GM08714 (cell line): ENCODE results near the gene ENOSF1.

ENCODE experiments used
- H3K4me3 ChIP-seq: fragments of 200-500 bp; sonication (Bioruptor generic); 2 replicates; pipeline ENCODE4 v1.5.1; 2014; ENCODE audit warnings: mild to moderate bottlenecking, low read length, inconsistent platforms
- ZNF274 ChIP-seq: IDR thresholded peaks from 2 replicates; pipeline ENCODE4 v1.6.1; 2012; ENCODE audit warnings: mild to moderate bottlenecking, low read depth, low read length

Gene ENOSF1

DNA sequence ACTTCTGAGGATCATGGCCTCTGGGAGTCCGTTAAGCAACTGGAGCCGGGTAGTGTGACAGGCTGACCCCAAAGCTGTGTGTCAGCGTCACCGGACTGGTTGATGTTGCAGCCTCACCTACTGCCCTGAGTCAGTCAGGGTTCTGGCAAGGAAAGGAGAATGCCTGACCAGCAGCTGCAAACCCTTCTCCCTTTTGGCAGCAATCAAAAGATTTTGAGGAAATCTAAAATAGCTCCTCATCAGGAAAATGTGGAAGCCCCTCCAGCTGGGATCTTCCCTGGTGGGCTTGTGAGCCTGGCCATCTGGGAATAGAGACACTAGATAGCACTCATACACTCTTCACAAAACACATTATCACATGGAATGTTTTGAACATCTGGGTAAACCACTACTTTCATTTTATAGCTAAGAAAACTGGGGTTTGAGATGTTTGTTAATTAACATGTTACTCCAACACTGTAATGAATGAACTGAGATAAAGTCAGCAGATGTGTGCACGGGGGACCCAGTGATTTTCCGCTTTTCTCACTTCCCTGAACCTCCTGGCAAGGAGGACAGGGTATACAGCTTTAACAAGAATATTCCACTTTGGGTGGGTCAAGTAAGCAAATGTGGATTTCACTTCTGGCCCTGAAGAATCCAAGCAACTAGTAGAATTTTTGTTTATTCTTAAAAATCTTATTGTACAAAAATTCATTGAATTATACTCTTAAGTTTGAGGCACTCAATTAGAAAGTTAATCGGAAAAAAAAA lies 91.0 kb downstream of the ENOSF1 start:
- H3K4me3 ChIP-seq = no peak overlapping the region
- no peak for TF ChIP-seq ZNF274
